ENCODE measurements around the gene AWAT2.

The AWAT2 gene

GRCh38 chrX:69996113-69996468 lies 53.6 kb downstream of the AWAT2 start:
- no peak overlapping the region for H3K9ac ChIP-seq
- H3K36me3 ChIP-seq (ENCODE audit: insufficient read depth): no peaks in the 10 kb centered on the region
- H3K79me2 ChIP-seq (ENCODE audit: insufficient read depth, low read depth): no peaks in the 10 kb centered on the region
- H3K27ac ChIP-seq: no peak overlapping the region
- TF ChIP-seq CTCF (conservative IDR thresholded peaks at IDR 0.05; ENCODE audit: low read depth, low read length): no peak
- H3K4me3 ChIP-seq (IDR thresholded peaks at IDR 0.05; ENCODE audit: insufficient read depth, low read depth, low read length): no peak overlapping the region
- H2AFZ ChIP-seq (ENCODE audit: low read depth): no peak overlapping the region
- H3K4me2 ChIP-seq: no peak overlapping the region
- no peaks in the 10 kb centered on the region for H4K20me1 ChIP-seq (ENCODE audit: insufficient read depth)
- no peaks in the 10 kb centered on the region for H3K27me3 ChIP-seq (ENCODE audit: insufficient read depth, low read depth)
- no peaks in the 10 kb centered on the region for H3K4me1 ChIP-seq (ENCODE audit: low read depth, poor library complexity, severe bottlenecking)

- H2AFZ ChIP-seq (ENCODE audit: low read depth): no peak overlapping the region
- H3K4me3 ChIP-seq (IDR thresholded peaks at IDR 0.05; ENCODE audit: insufficient read depth, low read depth, low read length): no peak overlapping the region
- no peak for TF ChIP-seq CTCF (conservative IDR thresholded peaks at IDR 0.05; ENCODE audit: low read depth, low read length)
- no peaks in the 10 kb centered on the region for H3K36me3 ChIP-seq (ENCODE audit: insufficient read depth)
- no peaks in the 10 kb centered on the region for H4K20me1 ChIP-seq (ENCODE audit: insufficient read depth)
- H3K4me1 ChIP-seq (ENCODE audit: low read depth, poor library complexity, severe bottlenecking): no peaks in the 10 kb centered on the region
- no peak overlapping the region for H3K4me2 ChIP-seq
- H3K27me3 ChIP-seq (ENCODE audit: insufficient read depth, low read depth): no peaks in the 10 kb centered on the region
- H3K27ac ChIP-seq: no peak overlapping the region
- H3K79me2 ChIP-seq (ENCODE audit: insufficient read depth, low read depth): no peaks in the 10 kb centered on the region
- H3K9ac ChIP-seq: no peak overlapping the region
These were observed 54.2 kb downstream of the AWAT2 start for GRCh38 chrX:69995362-69996112.

- Histone ChIP-seq H3K79me2 (ENCODE audit: insufficient read depth, low read depth) (no peaks in the 10 kb centered on the region), H3K27ac (no peak overlapping the region), H2AFZ (ENCODE audit: low read depth) (no peak overlapping the region), H3K27me3 (ENCODE audit: insufficient read depth, low read depth) (no peaks in the 10 kb centered on the region), H3K36me3 (ENCODE audit: insufficient read depth) (no peaks in the 10 kb centered on the region), H3K4me1 (ENCODE audit: low read depth, poor library complexity, severe bottlenecking) (no peaks in the 10 kb centered on the region), H3K4me2 (no peak overlapping the region), H3K9ac (no peak overlapping the region), H4K20me1 (ENCODE audit: insufficient read depth) (no peaks in the 10 kb centered on the region), H3K4me3 (IDR thresholded peaks at IDR 0.05; ENCODE audit: insufficient read depth, low read depth, low read length) (no peak overlapping the region)
- no peak for TF ChIP-seq CTCF (conservative IDR thresholded peaks at IDR 0.05; ENCODE audit: low read depth, low read length)
These were observed 56.2 kb downstream of the AWAT2 start for GRCh38 chrX:69993494-69993893.

- Histone ChIP-seq H3K27ac (no peak overlapping the region), H3K36me3 (ENCODE audit: insufficient read depth) (no peaks in the 10 kb centered on the region), H4K20me1 (ENCODE audit: insufficient read depth) (no peaks in the 10 kb centered on the region), H3K4me1 (ENCODE audit: low read depth, poor library complexity, severe bottlenecking) (no peaks in the 10 kb centered on the region), H3K9ac (no peak overlapping the region), H3K27me3 (ENCODE audit: insufficient read depth, low read depth) (no peaks in the 10 kb centered on the region), H3K4me3 (IDR thresholded peaks at IDR 0.05; ENCODE audit: insufficient read depth, low read depth, low read length) (no peak overlapping the region), H3K4me2 (no peak overlapping the region), H3K79me2 (ENCODE audit: insufficient read depth, low read depth) (no peaks in the 10 kb centered on the region), H2AFZ (ENCODE audit: low read depth) (no peak overlapping the region)
- TF ChIP-seq CTCF (conservative IDR thresholded peaks at IDR 0.05; ENCODE audit: low read depth, low read length): no peak
These were observed 58.1 kb downstream of the AWAT2 start for GRCh38 chrX:69991685-69992084.

Measured in KMS-11 (cell line).